A549 (cell line): ENCODE measurements around the gene PPP6R3.

Experiments
- CEBPB ChIP-seq, 2 experiments: fragments of >200 bp in 1 of 2; sonication (Bioruptor Twin) in 1 of 2; formaldehyde crosslinking in 1 of 2; IDR thresholded peaks; 2 replicates each; pipeline ENCODE4 v1.6.1; 2012 to 2016
- EP300 ChIP-seq, 2 experiments: fragments of >200 bp; sonication (Bioruptor Twin); formaldehyde crosslinking; IDR thresholded peaks; 2 replicates in 1 of 2; 3 replicates in 1 of 2; pipeline ENCODE4 v1.6.1; 2016 to 2017
- HOXA7 ChIP-seq: fragments of 250-450 bp; sonication (Bioruptor Pico); IDR thresholded peaks from 2 replicates; pipeline ENCODE4 v1.5.0; 2020; ENCODE audit warnings: mild to moderate bottlenecking, moderate library complexity
- NR3C1 ChIP-seq: fragments of >200 bp; sonication (Bioruptor Twin); formaldehyde crosslinking; IDR thresholded peaks from 3 replicates; pipeline ENCODE4 v1.6.1; 2017
- RCOR1 ChIP-seq: fragments of 150-350 bp; IDR thresholded peaks from 2 replicates; pipeline ENCODE4 v1.6.1; 2014; ENCODE audit warnings: antibody characterized with exemption, low read length, low read depth
- TF ChIP-seq, protein P1 (sequence below): fragments of >200 bp; sonication (Bioruptor Twin); formaldehyde crosslinking; IDR thresholded peaks from 3 replicates; pipeline ENCODE4 v1.5.1; 2016
- TF ChIP-seq, protein P2 (sequence below): IDR thresholded peaks from 2 replicates; pipeline ENCODE4 v1.6.1; 2012
- TF ChIP-seq, protein P3 (sequence below): fragments of 450-650 bp; IDR thresholded peaks from 2 replicates; pipeline ENCODE4 v1.6.1; 2014; ENCODE audit warnings: antibody characterized with exemption

DNA sequence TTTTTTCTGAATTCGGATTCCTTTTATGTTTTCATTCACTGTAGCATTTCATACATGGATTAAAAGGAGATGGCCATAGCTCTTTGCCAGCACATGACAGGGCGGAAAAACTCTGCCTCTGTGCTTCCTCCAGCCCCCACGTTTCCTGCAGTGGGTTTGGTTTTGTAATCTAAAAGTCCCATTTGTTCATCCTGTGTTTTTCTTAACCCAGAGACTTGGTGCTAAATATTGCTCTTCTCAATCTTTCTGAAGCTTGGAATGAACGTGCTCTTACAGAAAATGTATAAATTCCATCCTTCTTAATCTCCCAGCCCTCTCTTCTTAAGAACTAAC, 89.9 kb downstream of the PPP6R3 start:
- TF ChIP-seq, protein P1, sequence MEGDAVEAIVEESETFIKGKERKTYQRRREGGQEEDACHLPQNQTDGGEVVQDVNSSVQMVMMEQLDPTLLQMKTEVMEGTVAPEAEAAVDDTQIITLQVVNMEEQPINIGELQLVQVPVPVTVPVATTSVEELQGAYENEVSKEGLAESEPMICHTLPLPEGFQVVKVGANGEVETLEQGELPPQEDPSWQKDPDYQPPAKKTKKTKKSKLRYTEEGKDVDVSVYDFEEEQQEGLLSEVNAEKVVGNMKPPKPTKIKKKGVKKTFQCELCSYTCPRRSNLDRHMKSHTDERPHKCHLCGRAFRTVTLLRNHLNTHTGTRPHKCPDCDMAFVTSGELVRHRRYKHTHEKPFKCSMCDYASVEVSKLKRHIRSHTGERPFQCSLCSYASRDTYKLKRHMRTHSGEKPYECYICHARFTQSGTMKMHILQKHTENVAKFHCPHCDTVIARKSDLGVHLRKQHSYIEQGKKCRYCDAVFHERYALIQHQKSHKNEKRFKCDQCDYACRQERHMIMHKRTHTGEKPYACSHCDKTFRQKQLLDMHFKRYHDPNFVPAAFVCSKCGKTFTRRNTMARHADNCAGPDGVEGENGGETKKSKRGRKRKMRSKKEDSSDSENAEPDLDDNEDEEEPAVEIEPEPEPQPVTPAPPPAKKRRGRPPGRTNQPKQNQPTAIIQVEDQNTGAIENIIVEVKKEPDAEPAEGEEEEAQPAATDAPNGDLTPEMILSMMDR = no peak
- TF ChIP-seq RCOR1 = no peak
- TF ChIP-seq CEBPB (IDR thresholded peaks at IDR 0.05) = no peak
- no peak for TF ChIP-seq NR3C1
- no peak for TF ChIP-seq HOXA7
- TF ChIP-seq EP300 (IDR thresholded peaks at IDR 0.05) = no peak
- TF ChIP-seq, protein P2, sequence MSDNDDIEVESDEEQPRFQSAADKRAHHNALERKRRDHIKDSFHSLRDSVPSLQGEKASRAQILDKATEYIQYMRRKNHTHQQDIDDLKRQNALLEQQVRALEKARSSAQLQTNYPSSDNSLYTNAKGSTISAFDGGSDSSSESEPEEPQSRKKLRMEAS = no peak
- TF ChIP-seq, protein P3, sequence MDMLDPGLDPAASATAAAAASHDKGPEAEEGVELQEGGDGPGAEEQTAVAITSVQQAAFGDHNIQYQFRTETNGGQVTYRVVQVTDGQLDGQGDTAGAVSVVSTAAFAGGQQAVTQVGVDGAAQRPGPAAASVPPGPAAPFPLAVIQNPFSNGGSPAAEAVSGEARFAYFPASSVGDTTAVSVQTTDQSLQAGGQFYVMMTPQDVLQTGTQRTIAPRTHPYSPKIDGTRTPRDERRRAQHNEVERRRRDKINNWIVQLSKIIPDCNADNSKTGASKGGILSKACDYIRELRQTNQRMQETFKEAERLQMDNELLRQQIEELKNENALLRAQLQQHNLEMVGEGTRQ = no peak
